Endothelial cell of umbilical vein (primary cell): ENCODE results near the gene SELENOF.

Experiments
- CTCF ChIP-seq, 2 donors: IDR thresholded peaks; 1 replicate in 1 of 2; 2 replicates in 1 of 2; pipeline ENCODE4 v1.5.1; 2011; ENCODE audit warnings: low read length in 2 of 2, mild to moderate bottlenecking in 2 of 2, moderate library complexity in 2 of 2, control low read depth in 1 of 2, inconsistent platforms in 1 of 2, low read depth in 1 of 2; ENCODE audit not compliant: insufficient read depth in 1 of 2; ENCODE audit errors: extremely low read depth in 1 of 2
- FOS ChIP-seq: IDR thresholded peaks from 2 replicates; pipeline ENCODE4 v1.6.1; 2011; ENCODE audit warnings: mild to moderate bottlenecking, low read length, moderate library complexity, borderline replicate concordance; ENCODE audit not compliant: insufficient read depth
- POLR2A ChIP-seq: IDR thresholded peaks from 2 replicates; pipeline ENCODE4 v1.6.1; 2012; ENCODE audit warnings: low read depth, mild to moderate bottlenecking, control low read depth, low read length

GRCh38 chr1:86906419-86906818, 7.5 kb downstream of the SELENOF start:
- TF ChIP-seq POLR2A (no peak), CTCF (IDR thresholded peaks at IDR 0.05; ENCODE audit: extremely low read depth in 1 of 2, insufficient read depth in 1 of 2, low read depth in 1 of 2, low read length in 2 of 2) (no peak), FOS (no peak)
